IMR-90 (cell line): ENCODE measurements around the gene MFAP4. TPM values are rescaled to one million over a fixed set of nuclear protein-coding genes. Genes with fewer than 3 reads are reported as not detected.

ENCODE experiments used
- ATAC-seq: fragments of 200-7000 bp; cut with Tn5 transposase; 2 replicates; pipeline ENCODE4 v1.9.1; 2020; ENCODE audit warnings: low read depth, mild to moderate bottlenecking, moderate library complexity
- BruUV-seq: library from RNA; stranded (reverse); fragments of 400-500 nt; replicated peaks from 2 replicates; lab custom pipeline; 2021; lab: Mats Ljungman, UMichigan
- CTCF ChIA-PET: fragments of 300-600 bp; formaldehyde crosslinking; extraction: SDS; loops from one replicate; lab custom pipeline; 2021; ENCODE audit warnings: antibody characterized with exemption; lab: Yijun Ruan, JAX
- POLR2A ChIA-PET: fragments of 300-600 bp; sonication (Branson Sonifier 250); formaldehyde crosslinking; loops from one replicate; lab custom pipeline; 2022; ENCODE audit warnings: antibody characterized with exemption; ENCODE audit not compliant: unreplicated experiment; lab: Charles Lee
- DNase-seq: peaks from one replicate; pipeline ENCODE4 v3.0.0; 2013
- H2AFZ ChIP-seq: replicated peaks from 2 replicates; pipeline ENCODE3; 2013; ENCODE audit warnings: low read length, mild to moderate bottlenecking; ENCODE audit not compliant: poor library complexity
- H2AK5ac ChIP-seq: 2 replicates; pipeline ENCODE4 v1.6.1; 2013; ENCODE audit warnings: low read depth, low read length, inconsistent platforms
- H2AK9ac ChIP-seq: replicated peaks from 2 replicates; pipeline ENCODE3; 2013; ENCODE audit warnings: mild to moderate bottlenecking, low read depth, low read length, moderate library complexity; ENCODE audit not compliant: poor library complexity
- H2BK120ac ChIP-seq: 2 replicates; pipeline ENCODE4 v1.6.1; 2013; ENCODE audit warnings: low read depth, low read length, inconsistent platforms
- H2BK15ac ChIP-seq: 3 replicates; pipeline ENCODE4 v1.6.1; 2013; ENCODE audit warnings: low read depth, low read length, inconsistent platforms
- H2BK20ac ChIP-seq: 2 replicates; pipeline ENCODE4 v1.6.1; 2013; ENCODE audit warnings: low read depth, mild to moderate bottlenecking, inconsistent platforms, low read length, moderate library complexity
- H2BK5ac ChIP-seq: 2 replicates; pipeline ENCODE4 v1.6.1; 2013; ENCODE audit warnings: mild to moderate bottlenecking, low read depth, low read length, inconsistent platforms; ENCODE audit not compliant: poor library complexity, severe bottlenecking
- H3K14ac ChIP-seq: replicated peaks from 2 replicates; pipeline ENCODE4 v1.6.1; 2013; ENCODE audit warnings: low read depth, low read length, inconsistent platforms
- H3K18ac ChIP-seq: 2 replicates; pipeline ENCODE4 v1.6.1; 2013; ENCODE audit warnings: low read depth, low read length, control low read depth
- H3K23ac ChIP-seq: 2 replicates; pipeline ENCODE4 v1.6.1; 2013; ENCODE audit warnings: low read depth, low read length, inconsistent platforms
- H3K27ac ChIP-seq: 2 replicates; pipeline ENCODE4 v1.5.1; 2013; ENCODE audit warnings: mild to moderate bottlenecking, control low read depth, low read length; ENCODE audit not compliant: insufficient read depth
- H3K27me3 ChIP-seq: 2 replicates; pipeline ENCODE4 v1.6.1; 2013; ENCODE audit warnings: low read length; ENCODE audit not compliant: control insufficient read depth, insufficient read depth
- H3K36me3 ChIP-seq: 2 replicates; pipeline ENCODE4 v1.6.1; 2013; ENCODE audit warnings: low read length, mixed read lengths; ENCODE audit not compliant: control insufficient read depth, insufficient read depth
- H3K4ac ChIP-seq: 2 replicates; pipeline ENCODE4 v1.6.1; 2013; ENCODE audit warnings: low read depth, low read length, inconsistent platforms
- H3K4me1 ChIP-seq: 2 replicates; pipeline ENCODE4 v1.6.1; 2013; ENCODE audit warnings: low read length, mixed read lengths; ENCODE audit not compliant: control insufficient read depth, insufficient read depth
- H3K4me2 ChIP-seq: 2 replicates; pipeline ENCODE4 v1.6.1; 2013; ENCODE audit warnings: low read depth, mild to moderate bottlenecking, control low read depth, low read length, moderate library complexity
- H3K4me3 ChIP-seq: 2 replicates; pipeline ENCODE4 v1.5.1; 2013; ENCODE audit warnings: low read depth, mild to moderate bottlenecking, control low read depth, low read length, moderate library complexity; ENCODE audit not compliant: insufficient read depth
- H3K56ac ChIP-seq: 2 replicates; pipeline ENCODE4 v1.6.1; 2013; ENCODE audit warnings: low read length, inconsistent platforms; ENCODE audit not compliant: insufficient read depth; ENCODE audit errors: extremely low read depth
- H3K79me1 ChIP-seq, 2 experiments: 2 replicates each; pipeline ENCODE4 v1.6.1; 2013; ENCODE audit warnings: low read length in 2 of 2, inconsistent platforms in 1 of 2, low read depth in 1 of 2
- H3K9ac ChIP-seq: 2 replicates; pipeline ENCODE4 v1.6.1; 2013; ENCODE audit warnings: low read depth, low read length, control low read depth
- H3K9me1 ChIP-seq: 2 replicates; pipeline ENCODE4 v1.6.1; 2013; ENCODE audit warnings: low read length, inconsistent platforms; ENCODE audit not compliant: insufficient read depth
- H3K9me3 ChIP-seq: 2 replicates; pipeline ENCODE4 v1.6.1; 2013; ENCODE audit warnings: low read length; ENCODE audit not compliant: control insufficient read depth, insufficient read depth
- H4K20me1 ChIP-seq: 2 replicates; pipeline ENCODE4 v1.6.1; 2013; ENCODE audit warnings: low read length, inconsistent platforms; ENCODE audit not compliant: insufficient read depth
- H4K5ac ChIP-seq: 2 replicates; pipeline ENCODE4 v1.6.1; 2013; ENCODE audit warnings: mild to moderate bottlenecking, low read depth, low read length, control low read depth
- H4K8ac ChIP-seq, 2 experiments: 2 replicates each; pipeline ENCODE4 v1.6.1; 2013; ENCODE audit warnings: low read depth in 2 of 2, low read length in 2 of 2, control low read depth in 1 of 2, inconsistent platforms in 1 of 2
- H4K91ac ChIP-seq: 2 replicates; pipeline ENCODE4 v1.6.1; 2013; ENCODE audit warnings: low read depth, low read length, inconsistent platforms; ENCODE audit not compliant: insufficient read depth
- BHLHE40 ChIP-seq: fragments of 150-350 bp; IDR thresholded peaks from 2 replicates; pipeline ENCODE4 v1.6.1; 2016; ENCODE audit warnings: mild to moderate bottlenecking, low read depth, low read length
- CEBPB ChIP-seq: IDR thresholded peaks from 2 replicates; pipeline ENCODE4 v1.6.1; 2012; ENCODE audit warnings: low read depth, low read length, improper control_type of control experiment
- FOS ChIP-seq: fragments of 150-350 bp; IDR thresholded peaks from 2 replicates; pipeline ENCODE4 v1.6.1; 2016; ENCODE audit warnings: low read depth, low read length
- MXI1 ChIP-seq: IDR thresholded peaks from 2 replicates; pipeline ENCODE4 v1.6.1; 2012; ENCODE audit warnings: low read depth, mild to moderate bottlenecking, low read length, moderate library complexity, borderline replicate concordance
- NFE2L2 ChIP-seq: fragments of 150-350 bp; IDR thresholded peaks from 2 replicates; pipeline ENCODE4 v1.6.1; 2016; ENCODE audit warnings: low read depth, mild to moderate bottlenecking, low read length
- POLR2A ChIP-seq: IDR thresholded peaks from 2 replicates; pipeline ENCODE4 v1.6.1; 2012; ENCODE audit warnings: mild to moderate bottlenecking, low read depth, low read length
- RAD21 ChIP-seq: IDR thresholded peaks from 2 replicates; pipeline ENCODE4 v1.6.1; 2012; ENCODE audit warnings: low read length, improper control_type of control experiment
- RCOR1 ChIP-seq: IDR thresholded peaks from 2 replicates; pipeline ENCODE4 v1.6.1; 2012; ENCODE audit warnings: mild to moderate bottlenecking, low read length, improper control_type of control experiment; ENCODE audit not compliant: insufficient replicate concordance
- RFX5 ChIP-seq: IDR thresholded peaks from 2 replicates; pipeline ENCODE4 v1.8.0; 2012; ENCODE audit warnings: low read depth, mild to moderate bottlenecking, low read length, moderate library complexity
- SMC3 ChIP-seq: fragments of 150-350 bp; IDR thresholded peaks from 2 replicates; pipeline ENCODE4 v1.6.1; 2016; ENCODE audit warnings: low read depth, mild to moderate bottlenecking, antibody characterized with exemption, low read length, moderate library complexity
- WGBS, 2 experiments: methylation state at CpG; one replicate each; pipeline versions ENCODE4 v1.1.5 to v1.1.7; 2013; ENCODE audit warnings: missing lambda C conversion rate in 2 of 2; ENCODE audit not compliant: insufficient read length in 1 of 2; ENCODE audit errors: extremely low coverage in 2 of 2; 5-methylcytosine and 5-hydroxymethylcytosine counted together
- dilution Hi-C: fragments of 300-500 bp; cut with HindIII; formaldehyde crosslinking; loops from one replicate; pipeline ENCODE4 v1.14.3; 2018; ENCODE audit warnings: low sequenced_read_pairs; ENCODE audit not compliant: unreplicated experiment
- in situ Hi-C: fragments of 300-500 bp; cut with MboI; formaldehyde crosslinking; loops from 3 replicates; pipeline ENCODE4 v1.14.3; 2019; ENCODE audit warnings: low sequenced_read_pairs, inconsistent platforms, mixed read lengths
- intact Hi-C: fragments of 100-400 bp; cut with micrococcal nuclease; formaldehyde crosslinking; loops from 2 replicates; pipeline ENCODE4 v1.10.0; 2022
- polyA plus RNA-seq, 3 experiments: library from polyadenylated mRNA; depleted of rRNA; stranded (reverse); fragments of >200 nt; gene quantifications; 2 replicates each; pipeline ENCODE4 v1.2.3, GENCODE V29; 2012; ENCODE audit warnings: low replicate concordance in 1 of 3
- total RNA-seq: library from RNA; depleted of rRNA; stranded (reverse); fragments of >200 nt; gene quantifications from 2 replicates; pipeline ENCODE4 v1.2.3, GENCODE V29; 2012
- TF ChIP-seq, protein P1 (sequence below): fragments of 150-350 bp; IDR thresholded peaks from 2 replicates; pipeline ENCODE4 v1.6.1; 2016; ENCODE audit warnings: low read depth, mild to moderate bottlenecking, low read length, moderate library complexity, borderline replicate concordance
- TF ChIP-seq, protein P2 (sequence below): conservative IDR thresholded peaks from 2 replicates; pipeline ENCODE4 v1.5.1; 2012; ENCODE audit warnings: mild to moderate bottlenecking, low read depth, low read length, improper control_type of control experiment
- TF ChIP-seq, protein P3 (sequence below): fragments of 150-350 bp; IDR thresholded peaks from 2 replicates; pipeline ENCODE4 v1.6.1; 2017; ENCODE audit warnings: mild to moderate bottlenecking, antibody characterized with exemption, low read length, low read depth

The MFAP4 gene
- total and polyA plus RNA-seq, 2 of the 4 experiments (the other 2 are of a cell fraction) = 7.0 to 71.6 TPM

DNA sequence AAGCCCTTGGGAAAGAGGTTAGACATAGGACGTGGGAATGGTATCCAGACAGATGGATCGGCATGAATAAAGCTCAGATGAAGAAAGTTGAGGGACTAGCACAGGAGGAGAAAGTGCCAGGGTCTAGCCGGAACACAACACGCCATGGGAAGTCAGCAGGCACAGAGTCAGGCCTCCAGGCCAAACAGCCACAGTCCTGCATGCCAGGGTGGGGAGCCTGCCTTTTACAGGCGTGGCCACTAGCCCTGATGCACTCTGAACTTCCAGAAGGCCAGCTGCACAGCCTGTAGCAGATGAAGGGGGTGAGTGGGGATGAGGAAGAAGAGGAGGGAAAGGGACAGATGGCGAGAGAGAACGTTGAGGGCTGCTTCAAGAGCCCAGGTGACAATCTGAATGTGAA, 29.6 kb downstream of the MFAP4 start:
- Histone ChIP-seq H2BK120ac (no peak overlapping the region), H3K4me1 (no peaks in the 10 kb centered on the region), H3K14ac (no peak overlapping the region), H2AK9ac (peak overlapping the region; percentile 7), H3K4ac (no peak overlapping the region), H3K79me1 (peaks cover 4 to 11% of the 10 kb centered on the region in 2 experiments; a peak in 3 of 4 replicates), H3K36me3 (peaks cover 6% of the 10 kb centered on the region), H3K27ac (no peak overlapping the region), H3K9me1 (peaks cover 9% of the 10 kb centered on the region), H3K4me3 (no peak overlapping the region), H4K5ac (no peak overlapping the region), H4K91ac (no peak overlapping the region), H3K9ac (no peak overlapping the region), H3K56ac (no peak overlapping the region), H4K20me1 (no peaks in the 10 kb centered on the region; the same call in 1 of the 2 replicates), H3K27me3 (no peaks in the 10 kb centered on the region), H3K18ac (no peak overlapping the region), H2AFZ (no peak overlapping the region), H3K23ac (no peak overlapping the region), H2BK15ac (no peak overlapping the region), H3K4me2 (no peak overlapping the region), H2BK20ac (no peak overlapping the region), H2BK5ac (no peak overlapping the region), H4K8ac (no peak overlapping the region), H3K9me3 (no peaks in the 10 kb centered on the region), H2AK5ac (no peak overlapping the region)
- TF ChIP-seq RCOR1 (no peak), NFE2L2 (no peak), CEBPB (no peak), FOS (no peak), POLR2A (no peak), RFX5 (no peak), MXI1 (no peak), RAD21 (no peak), SMC3 (no peak), BHLHE40 (no peak)
- TF ChIP-seq, protein P1, sequence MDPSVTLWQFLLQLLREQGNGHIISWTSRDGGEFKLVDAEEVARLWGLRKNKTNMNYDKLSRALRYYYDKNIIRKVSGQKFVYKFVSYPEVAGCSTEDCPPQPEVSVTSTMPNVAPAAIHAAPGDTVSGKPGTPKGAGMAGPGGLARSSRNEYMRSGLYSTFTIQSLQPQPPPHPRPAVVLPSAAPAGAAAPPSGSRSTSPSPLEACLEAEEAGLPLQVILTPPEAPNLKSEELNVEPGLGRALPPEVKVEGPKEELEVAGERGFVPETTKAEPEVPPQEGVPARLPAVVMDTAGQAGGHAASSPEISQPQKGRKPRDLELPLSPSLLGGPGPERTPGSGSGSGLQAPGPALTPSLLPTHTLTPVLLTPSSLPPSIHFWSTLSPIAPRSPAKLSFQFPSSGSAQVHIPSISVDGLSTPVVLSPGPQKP = no peak
- TF ChIP-seq, protein P2, sequence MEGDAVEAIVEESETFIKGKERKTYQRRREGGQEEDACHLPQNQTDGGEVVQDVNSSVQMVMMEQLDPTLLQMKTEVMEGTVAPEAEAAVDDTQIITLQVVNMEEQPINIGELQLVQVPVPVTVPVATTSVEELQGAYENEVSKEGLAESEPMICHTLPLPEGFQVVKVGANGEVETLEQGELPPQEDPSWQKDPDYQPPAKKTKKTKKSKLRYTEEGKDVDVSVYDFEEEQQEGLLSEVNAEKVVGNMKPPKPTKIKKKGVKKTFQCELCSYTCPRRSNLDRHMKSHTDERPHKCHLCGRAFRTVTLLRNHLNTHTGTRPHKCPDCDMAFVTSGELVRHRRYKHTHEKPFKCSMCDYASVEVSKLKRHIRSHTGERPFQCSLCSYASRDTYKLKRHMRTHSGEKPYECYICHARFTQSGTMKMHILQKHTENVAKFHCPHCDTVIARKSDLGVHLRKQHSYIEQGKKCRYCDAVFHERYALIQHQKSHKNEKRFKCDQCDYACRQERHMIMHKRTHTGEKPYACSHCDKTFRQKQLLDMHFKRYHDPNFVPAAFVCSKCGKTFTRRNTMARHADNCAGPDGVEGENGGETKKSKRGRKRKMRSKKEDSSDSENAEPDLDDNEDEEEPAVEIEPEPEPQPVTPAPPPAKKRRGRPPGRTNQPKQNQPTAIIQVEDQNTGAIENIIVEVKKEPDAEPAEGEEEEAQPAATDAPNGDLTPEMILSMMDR = no peak
- TF ChIP-seq, protein P3, sequence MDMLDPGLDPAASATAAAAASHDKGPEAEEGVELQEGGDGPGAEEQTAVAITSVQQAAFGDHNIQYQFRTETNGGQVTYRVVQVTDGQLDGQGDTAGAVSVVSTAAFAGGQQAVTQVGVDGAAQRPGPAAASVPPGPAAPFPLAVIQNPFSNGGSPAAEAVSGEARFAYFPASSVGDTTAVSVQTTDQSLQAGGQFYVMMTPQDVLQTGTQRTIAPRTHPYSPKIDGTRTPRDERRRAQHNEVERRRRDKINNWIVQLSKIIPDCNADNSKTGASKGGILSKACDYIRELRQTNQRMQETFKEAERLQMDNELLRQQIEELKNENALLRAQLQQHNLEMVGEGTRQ = no peak
- BruUV-seq = no TSS peak
- ChIA-PET POLR2A (no interaction called here), CTCF (no interaction called here)
- in situ Hi-C loops (no loop called here), dilution Hi-C loops (no loop called here), intact Hi-C loops (no loop called here)
- DNase-seq (no peak), ATAC-seq (no peak)
- WGBS, 2 experiments = 100% methylated on average over 3 of the region's 7 CpGs; no CpG with 5 or more reads in 1 of the 2 experiments
